CD4-positive, alpha-beta T cell treated with Interleukin-12 subunit alpha and Interleukin-12 subunit beta, for 1 hour (primary cell): ENCODE data around the gene TBC1D5.
"Not testable (repeated sequence)": the region's sequence is repeated elsewhere in the genome, so short reads cannot be mapped to it uniquely, and the experiment has no call there.

Experiments
- DNase-seq: peaks from one replicate; pipeline ENCODE4 v3.0.0-alpha.2; 2020

The TBC1D5 gene

DNA sequence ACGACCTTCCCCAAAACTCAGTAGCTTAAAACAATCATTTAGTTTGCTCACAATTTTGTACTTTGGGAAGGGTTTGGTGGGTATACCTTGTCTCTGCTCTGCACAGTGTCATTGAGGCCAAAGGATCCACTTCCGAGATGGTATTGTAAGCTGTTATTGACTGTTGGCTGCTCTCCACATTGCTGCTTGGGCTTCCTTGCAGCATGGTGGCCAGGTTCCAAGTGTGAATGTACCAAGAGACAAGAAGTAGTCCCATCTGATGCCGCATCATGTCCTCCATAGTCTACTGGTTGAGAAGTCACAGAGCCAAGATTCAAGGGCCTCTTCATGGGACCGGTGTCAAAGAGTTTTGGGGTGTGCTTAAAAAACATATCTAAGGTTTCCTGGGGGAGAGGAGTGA, 589.2 kb downstream of the TBC1D5 start:
- no peak for DNase-seq

DNA sequence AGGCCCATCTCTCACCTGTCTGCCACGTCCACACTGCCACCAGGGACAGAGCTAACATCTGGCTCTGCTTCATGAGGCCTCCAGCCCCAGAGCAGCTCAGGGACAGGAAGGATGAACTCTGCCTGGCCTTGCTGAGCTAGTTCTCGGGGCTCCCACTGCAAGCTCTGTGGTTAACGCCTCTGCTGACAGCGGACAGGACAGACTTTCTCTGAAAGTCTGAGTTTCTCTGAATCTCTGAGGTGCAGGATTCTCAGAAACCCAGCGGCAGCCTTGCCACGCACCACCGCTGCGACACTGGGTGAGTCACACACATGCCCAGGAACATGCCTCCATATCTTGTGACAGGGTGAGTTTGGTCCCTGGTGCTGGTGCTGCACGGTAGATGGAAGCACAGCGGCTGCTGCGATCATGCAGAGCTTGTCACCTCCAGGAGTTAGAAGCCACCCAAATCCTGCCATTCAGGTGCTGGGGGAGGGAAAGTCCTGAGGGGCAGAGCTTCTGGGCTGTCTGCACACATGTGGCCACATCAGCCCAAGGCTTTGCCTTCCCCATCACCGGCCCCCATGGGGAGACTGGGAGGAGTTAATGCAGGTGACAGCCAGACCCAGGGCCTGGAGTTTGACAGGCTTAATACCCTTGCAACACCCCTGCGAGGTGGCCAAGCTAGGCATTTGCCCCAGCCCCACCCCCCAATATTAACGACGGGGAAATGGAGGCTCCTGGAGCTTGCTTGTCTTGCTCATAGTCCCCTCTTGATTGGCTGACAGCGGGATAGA, 590.6 kb downstream of the TBC1D5 start:
- peak; percentile 82 for DNase-seq

- no peak for DNase-seq
Observed at GRCh38 chr3:17149076-17149475, 593.4 kb downstream of the TBC1D5 start.

DNA sequence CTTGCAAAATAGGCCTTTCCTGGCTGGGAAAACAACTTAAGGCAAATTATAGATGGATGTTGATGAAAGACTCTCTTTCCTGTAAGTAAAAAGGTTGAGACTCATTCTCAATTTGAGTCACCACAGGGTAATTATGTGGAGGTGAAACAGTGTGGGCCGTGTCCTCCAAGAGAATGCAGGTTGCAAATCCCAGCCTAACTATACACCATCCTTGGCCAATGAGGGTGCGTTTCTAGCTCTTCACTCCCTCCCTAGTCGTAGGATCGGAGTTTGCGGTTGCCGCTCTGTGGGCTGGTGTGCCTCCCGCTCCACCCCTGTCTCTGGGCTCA, 597.8 kb downstream of the TBC1D5 start:
- DNase-seq: no peak

DNA sequence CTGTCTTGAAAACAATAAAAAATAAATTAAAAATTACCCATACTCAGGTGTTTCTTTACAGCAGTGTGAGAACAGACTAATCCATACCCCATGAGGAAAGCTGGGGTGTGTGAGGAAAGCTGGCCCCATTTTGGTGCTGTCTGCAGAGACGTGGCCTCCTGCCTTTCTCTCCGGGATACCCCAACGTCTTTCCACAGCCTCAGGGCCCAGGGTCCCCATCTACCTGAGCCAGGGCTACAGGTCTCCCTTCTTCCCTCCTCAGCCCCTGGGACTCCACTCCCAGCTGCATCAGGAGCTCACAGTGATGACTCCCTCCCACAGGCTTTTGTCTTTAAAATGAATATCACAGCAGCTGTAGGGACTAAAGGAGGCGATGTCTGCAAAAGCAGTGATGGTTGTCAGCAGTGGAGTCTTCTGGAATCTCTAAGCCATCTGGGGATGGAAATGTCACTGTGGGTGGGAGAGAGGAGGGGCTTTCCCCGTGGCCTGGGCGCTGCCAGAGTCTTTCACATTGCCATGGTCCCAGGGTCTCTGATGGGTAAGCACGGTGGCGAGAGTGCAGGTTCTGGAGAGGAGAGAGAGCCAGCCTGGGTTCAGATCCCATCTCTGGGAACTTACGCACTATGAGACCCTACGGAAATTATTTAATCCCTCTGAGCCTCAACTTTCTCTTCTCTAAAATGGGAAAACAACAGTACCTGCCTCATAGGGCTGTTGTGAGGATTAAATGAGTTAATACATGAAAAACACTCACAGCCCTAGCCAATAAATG, 598.4 kb downstream of the TBC1D5 start:
- no peak for DNase-seq

- no peak for DNase-seq
Observed at GRCh38 chr3:17142516-17142915, 599.9 kb downstream of the TBC1D5 start.

GRCh38 chr3:17141699-17142098, 600.7 kb downstream of the TBC1D5 start:
- DNase-seq: no peak

DNA sequence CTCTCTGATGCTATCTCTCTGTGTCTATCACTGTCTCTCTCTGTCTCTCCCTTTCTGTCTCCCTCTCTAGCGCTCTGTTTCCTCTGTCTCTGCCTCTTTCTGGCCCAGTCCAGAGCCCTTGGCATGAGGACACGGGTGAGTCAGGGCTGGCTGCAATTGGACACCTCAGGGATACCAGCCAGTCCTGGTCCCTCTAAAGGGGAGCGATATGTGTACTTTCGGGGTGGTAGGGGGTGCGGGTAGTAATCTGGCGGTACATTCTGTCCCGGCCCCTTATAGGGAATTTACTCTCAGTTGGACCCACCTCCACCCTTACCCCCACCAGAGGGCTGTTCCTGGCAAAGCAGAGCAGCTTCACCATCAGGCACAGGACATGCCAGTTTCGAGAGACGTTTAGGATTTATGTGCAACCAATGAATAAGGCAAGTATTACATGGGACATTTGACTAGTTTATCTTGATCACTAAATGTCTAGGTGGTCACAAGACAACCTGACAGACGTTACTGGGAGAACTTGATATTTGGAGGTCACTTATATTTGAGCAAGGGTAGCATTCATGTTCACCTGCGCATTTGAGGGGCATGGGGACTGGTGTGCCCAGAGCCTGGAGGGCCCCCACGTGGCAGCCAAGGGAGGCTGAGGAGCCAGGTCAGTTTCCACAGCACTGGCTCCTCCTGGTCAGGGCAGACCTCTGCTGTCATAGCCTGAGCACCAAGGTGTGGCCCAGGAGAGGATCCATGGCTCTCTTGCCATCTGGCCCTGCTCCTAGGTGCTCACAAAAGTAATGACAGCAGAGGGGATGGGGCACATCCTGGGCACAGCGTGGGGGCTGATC, 601.5 kb downstream of the TBC1D5 start:
- no peak for DNase-seq

GRCh38 chr3:17138246-17139039, 604.0 kb downstream of the TBC1D5 start:
- DNase-seq: no peak

DNA sequence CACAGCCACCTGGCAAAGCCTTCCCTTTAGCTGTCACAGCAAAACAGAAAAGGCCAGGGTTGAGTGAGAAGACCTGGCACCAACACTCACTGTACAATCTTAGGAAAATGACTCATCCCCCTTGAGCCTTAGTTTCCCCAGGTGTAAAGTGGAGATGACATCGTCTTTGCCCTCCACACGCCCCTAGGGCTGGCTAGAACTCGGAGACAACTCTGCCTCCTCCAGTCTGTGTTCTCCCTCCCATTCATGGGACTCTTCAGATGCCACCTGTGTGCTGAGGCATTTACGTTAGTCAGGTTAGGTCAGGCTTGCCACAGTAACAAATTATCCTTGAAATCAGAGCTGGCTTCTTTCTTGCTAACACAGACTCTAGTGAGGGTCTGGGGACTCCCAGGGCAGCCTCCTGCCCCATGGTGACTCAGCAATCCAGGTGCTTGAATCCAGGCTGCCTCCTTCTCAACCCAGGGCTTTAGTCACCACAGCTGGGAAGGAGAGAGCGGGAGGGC, 605.1 kb downstream of the TBC1D5 start:
- DNase-seq: no peak

GRCh38 chr3:17136136-17136721, 606.2 kb downstream of the TBC1D5 start:
- DNase-seq: no peak

GRCh38 chr3:17135696-17136095, 606.7 kb downstream of the TBC1D5 start:
- DNase-seq: no peak

GRCh38 chr3:17133632-17134545, 608.5 kb downstream of the TBC1D5 start:
- DNase-seq: no peak

DNA sequence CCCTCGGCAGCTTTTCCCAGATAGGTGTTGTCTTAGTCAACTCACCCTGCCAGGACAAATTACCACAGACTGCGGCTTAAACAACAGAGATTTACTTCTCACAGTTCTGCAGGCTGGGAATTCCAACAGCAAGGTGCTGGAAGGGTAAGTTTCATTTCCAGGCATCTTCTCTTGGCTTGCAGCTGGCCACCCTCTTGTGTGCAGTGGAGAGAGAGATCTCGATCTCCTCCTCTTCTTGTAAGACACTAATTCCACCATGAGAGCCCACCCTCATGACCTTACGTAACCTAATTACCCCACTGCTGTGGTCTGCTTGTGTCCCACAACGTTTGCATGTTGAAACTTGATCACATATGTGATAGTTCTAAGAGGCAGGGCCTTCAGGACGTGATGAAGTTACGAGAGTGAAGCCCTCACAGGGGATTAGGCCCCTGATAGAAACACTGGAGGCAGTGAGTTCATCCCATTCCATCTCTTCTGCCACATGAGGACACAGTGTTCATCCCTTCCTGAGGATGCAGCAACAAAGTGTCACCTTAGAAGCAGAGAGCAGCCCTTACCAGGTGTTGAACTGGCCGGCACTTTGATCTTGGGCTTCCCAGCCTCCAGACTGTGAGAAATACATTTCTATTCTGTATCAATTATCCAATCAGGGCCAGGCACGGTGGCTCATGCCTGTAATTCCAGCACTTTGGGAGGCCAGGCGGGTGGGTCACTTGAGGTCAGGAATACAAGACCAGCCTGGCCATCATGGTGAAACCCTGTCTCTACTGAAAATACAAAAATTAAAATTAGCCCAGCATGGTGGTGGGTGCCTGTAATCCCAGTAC, 609.9 kb downstream of the TBC1D5 start:
- no peak for DNase-seq

DNA sequence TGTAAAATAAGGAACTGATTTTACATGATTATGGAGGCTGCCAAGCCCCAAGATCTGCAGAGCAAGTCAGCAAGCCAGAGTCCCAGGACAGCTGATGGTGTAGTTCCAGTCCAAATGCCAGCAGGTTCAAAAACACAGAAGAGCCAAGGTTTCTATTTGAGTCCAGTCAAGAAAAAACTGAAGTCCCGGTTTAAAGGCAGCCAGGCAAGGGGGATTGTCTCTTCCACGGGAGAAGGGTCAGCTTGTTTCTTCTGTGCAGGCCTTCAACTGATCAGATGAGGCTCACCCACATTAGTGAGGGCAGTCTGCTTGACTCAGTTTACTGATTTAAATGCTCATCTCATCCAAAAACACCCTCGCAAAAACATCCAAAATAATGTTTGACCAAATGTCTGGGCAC, 611.5 kb downstream of the TBC1D5 start:
- DNase-seq: no peak

DNA sequence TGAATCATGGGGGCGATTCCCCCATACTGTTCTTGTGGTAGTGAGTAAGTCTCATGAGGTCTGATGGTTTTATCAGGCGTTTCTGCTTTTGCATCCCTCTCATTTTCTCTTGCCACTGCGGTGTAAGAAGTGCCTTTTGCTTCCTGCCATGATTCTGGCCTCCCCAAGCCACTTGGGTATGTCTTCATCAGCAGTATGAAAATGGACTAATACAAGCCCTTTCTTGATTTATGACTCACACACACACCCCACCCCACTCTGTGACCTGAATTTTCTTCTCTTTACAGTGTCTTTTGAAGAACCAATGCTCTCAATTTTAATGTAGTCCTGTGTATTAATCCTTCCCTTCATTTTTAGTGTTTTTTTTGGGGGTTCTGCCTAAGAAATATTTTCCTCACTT, 612.9 kb downstream of the TBC1D5 start:
- no peak for DNase-seq

- DNase-seq: not testable (repeated sequence)
Observed at GRCh38 chr3:17128671-17129070, 613.8 kb downstream of the TBC1D5 start.

GRCh38 chr3:17125738-17126442, 616.5 kb downstream of the TBC1D5 start:
- no peak for DNase-seq

- DNase-seq: no peak
Observed at GRCh38 chr3:17122758-17123157, 619.7 kb downstream of the TBC1D5 start.
